Activated T-cell treated with anti-CD3 and anti-CD28 coated beads, Interleukin-2, amount 50 U/mL, for 48 hours (primary cell): ENCODE data around the gene LCN2.

Experiments
- DNase-seq, 2 experiments: peaks; one replicate each; pipeline ENCODE4 v3.0.0-alpha.2; 2020

The LCN2 gene

GRCh38 chr9:128115187-128116103 lies 33.8 kb upstream of the LCN2 start:
- no peak for DNase-seq

- DNase-seq = no peak
These were observed 32.9 kb upstream of the LCN2 start for GRCh38 chr9:128116104-128117083.

GRCh38 chr9:128117613-128118471 lies 31.4 kb upstream of the LCN2 start:
- peak; percentile 99 for DNase-seq

- no peak for DNase-seq
These were observed 30.8 kb upstream of the LCN2 start for GRCh38 chr9:128118472-128118857.

DNA sequence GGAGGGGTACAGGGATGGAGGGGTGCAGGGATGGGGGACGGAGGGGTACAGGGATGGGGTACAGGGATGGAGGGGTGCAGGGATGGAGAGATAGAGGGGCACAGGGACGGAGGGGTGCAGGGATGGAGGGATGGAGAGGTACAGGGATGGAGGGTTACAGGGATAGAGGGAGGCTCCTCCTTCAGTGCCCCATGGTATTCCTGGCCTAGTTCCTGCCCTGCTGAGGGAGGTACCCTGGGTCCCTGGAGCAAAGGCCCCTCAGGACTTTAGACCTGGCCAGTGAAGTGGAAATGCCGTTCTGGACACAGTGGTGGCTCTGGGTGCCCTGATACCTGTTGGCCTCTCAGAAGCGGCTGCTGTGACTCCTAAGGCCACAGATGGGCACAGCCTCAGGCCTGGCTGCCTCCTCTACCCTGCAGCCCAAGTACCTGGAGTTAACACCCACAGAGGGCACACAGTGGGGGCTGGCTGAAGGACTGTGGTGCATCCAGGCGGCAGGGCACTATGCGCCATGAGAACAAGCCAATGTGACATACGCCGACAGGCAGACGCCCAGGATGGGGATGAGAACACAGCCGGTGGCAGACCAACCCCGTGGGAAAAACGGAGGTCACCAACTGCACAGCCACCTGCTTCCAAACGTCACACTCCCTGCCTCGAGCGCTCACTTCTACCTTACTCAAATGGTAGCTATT lies 30.1 kb upstream of the LCN2 start:
- no peak for DNase-seq

DNA sequence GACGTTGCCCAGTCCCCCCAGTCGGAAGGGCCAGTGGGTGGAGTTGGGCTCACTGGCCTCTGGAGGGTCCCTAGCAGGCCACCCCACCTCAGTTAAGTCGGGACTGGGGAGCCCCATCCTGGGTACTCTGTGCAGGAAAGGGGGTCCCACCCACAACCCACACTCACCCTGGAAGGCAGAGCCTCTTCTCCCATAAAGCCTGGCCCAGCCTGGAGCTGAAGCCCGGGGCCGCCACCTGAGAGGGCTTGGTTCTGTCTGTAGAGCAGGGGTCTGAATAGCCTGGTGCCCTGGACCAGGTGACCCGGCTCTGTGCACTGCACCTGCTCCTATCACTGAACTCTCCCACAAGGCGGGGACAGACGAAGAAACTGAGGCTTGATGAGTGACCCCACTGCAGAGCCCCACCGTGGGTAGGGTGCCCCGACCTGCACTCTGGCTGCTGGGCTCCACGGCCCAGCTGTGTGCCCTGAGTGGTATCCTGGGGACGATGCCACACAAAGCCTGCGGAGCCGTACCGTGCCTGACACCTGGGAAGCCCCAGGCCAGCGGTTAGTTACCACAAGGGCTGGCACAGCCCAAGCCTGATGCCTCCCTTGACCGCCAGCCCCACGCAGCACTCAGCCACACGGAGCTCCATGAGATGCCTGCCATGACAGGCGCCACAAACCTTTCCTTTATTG lies 29.1 kb upstream of the LCN2 start:
- DNase-seq = no peak

DNA sequence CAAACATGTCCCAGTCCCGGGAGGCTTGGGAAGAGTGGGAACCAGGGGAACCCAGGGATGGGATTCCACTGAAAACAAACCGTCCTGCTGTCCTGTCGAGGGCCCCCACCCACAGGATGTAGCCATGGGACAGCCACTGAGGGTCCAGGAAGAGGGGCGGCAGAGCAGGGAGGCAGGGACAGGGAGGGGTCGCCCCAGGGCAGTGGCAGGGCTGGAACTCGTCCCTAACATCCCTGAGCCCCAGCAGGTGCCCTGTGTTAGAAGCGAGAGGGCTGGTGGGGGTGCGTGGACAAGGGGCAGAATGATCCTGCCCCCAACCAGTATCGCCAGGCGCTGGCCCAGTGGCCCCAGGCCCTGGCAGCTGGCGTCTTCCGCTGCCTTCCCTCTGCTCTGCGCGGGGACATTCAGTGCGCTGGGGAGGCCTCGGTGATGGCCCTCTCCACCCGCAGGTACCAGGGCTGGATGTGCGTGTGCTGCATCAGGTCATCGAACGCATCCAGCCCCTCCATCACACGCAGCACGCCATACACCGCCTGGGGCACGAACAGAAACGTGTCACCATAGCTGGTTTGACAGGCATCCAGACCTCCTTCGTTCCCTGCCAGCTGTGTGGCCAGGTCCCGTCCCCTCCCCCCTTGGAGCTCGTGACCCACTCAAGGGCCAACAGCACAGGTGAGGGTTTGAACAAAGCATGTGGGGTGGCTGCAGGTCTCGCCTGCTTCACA lies 28.4 kb upstream of the LCN2 start:
- DNase-seq = no peak

DNA sequence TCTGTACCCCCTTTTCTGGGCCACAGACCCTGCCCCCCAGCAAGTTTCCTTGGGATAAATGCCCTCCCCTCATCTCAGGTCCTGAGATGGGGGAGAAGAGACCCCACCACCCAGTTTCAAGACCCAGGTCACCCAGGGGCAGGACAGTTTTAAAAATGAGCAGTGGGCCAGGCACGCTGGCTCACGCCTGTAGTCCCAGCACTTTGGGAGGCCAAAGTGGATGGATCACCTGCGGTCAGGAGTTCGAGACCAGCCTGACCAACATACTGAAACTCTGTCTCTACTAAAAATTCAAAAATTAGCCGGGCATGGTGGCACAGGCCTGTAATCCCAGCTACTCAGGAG lies 27.8 kb upstream of the LCN2 start:
- no peak for DNase-seq

GRCh38 chr9:128121924-128122808 lies 27.1 kb upstream of the LCN2 start:
- no peak for DNase-seq

- DNase-seq = no peak
These were observed 26.5 kb upstream of the LCN2 start for GRCh38 chr9:128122809-128123175.

- no peak for DNase-seq
These were observed 25.7 kb upstream of the LCN2 start for GRCh38 chr9:128123451-128124080.

GRCh38 chr9:128124451-128124850 lies 24.8 kb upstream of the LCN2 start:
- DNase-seq = no peak

DNA sequence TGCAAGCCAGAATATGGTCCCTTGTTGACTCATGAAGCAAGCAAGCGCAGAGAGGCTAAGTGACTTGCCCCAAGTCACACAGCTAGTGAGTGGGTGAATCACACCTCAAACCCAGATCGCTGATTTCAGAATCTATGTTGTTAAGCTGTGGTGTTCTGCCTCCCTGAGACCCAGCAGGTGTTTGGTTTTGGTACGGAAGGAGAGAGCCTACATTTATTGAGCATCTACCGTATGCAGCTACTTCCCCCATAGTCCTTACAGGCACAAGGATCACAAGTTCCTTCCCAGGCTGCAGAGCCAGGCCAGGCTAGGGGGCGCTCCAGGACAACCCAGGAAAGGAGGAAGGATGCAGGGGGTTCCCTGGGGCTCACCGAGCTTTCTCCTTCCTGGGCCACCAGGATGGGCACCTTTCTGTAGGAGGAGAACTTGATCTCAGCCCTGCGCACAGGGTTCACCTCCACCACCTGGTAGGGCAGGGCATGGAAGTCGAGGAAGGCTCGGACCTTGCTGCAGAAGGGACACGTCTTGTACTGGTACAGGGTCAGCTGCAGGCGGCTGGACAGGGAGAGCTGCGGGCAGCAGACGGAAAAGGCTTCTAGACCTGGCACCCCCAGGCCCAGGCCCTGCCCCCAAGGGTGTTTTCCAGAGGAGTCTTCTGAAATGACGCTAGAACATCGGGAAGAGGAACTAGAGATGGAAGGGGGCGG lies 24.2 kb upstream of the LCN2 start:
- peak; percentile 66 to 71 for DNase-seq

- no peak for DNase-seq
These were observed 23.5 kb upstream of the LCN2 start for GRCh38 chr9:128125580-128126354.

GRCh38 chr9:128127568-128127989 lies 21.7 kb upstream of the LCN2 start, which contains the start of gene PTGES2:
Gene PTGES2 (minus strand): TSS chr9:128127729. CDS start chr9:128127717, 12 bp downstream.
- peak; percentile 87 to 89 for DNase-seq

GRCh38 chr9:128127990-128128835 lies 21.0 kb upstream of the LCN2 start:
- peak; percentile 89 to 90 for DNase-seq
